Transverse colon (tissue), 3 donors: ENCODE data around the gene RELN.

ENCODE experiments used
- EP300 ChIP-seq: sonication (generic); formaldehyde crosslinking; IDR thresholded peaks from one replicate; pipeline ENCODE4 v1.6.1; 2017; ENCODE audit warnings: antibody characterized with exemption, low read depth
- POLR2A ChIP-seq: fragments of 450-650 bp; IDR thresholded peaks from one replicate; pipeline ENCODE4 v1.6.1; 2016; ENCODE audit warnings: antibody characterized with exemption, mild to moderate bottlenecking, moderate library complexity
- POLR2AphosphoS5 ChIP-seq, 3 donors: sonication (generic); formaldehyde crosslinking; IDR thresholded peaks; one replicate each; pipeline ENCODE4 v1.6.1; 2016; ENCODE audit warnings: antibody characterized with exemption in 3 of 3

- TF ChIP-seq EP300 = no peak
- TF ChIP-seq POLR2AphosphoS5 (IDR thresholded peaks at IDR 0.05) = no peak
- no peak for TF ChIP-seq POLR2A
These were observed 55.0 kb downstream of the RELN start for GRCh38 chr7:103934508-103934907.
